Fibroblast of upper back skin (primary cell): ENCODE measurements around the gene GRM5.
"Not testable (repeated sequence)": the region's sequence is repeated elsewhere in the genome, so short reads cannot be mapped to it uniquely, and the experiment has no call there.

Experiments
- DNase-seq: peaks from one replicate; pipeline ENCODE4 v3.0.0-alpha.2; 2013

The GRM5 gene

DNA sequence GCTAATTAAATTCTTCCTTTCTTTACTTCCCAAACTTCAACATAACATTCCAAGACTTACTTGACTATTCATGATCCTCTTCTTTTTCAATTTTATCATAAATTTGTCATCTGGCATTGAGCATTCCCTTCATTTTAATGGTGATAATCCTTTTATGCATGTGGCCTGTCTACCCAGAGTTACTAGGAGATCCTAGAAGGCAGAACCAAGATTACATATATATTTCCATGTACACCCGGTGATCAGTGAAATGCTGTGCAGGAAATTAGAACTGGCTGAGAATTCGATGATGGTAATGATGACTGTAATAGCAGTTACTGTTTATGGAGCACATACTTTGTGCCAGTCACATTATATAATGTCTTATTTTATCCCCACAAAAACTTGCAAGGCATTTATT, 104.2 kb downstream of the GRM5 start:
- not testable (repeated sequence) for DNase-seq

DNA sequence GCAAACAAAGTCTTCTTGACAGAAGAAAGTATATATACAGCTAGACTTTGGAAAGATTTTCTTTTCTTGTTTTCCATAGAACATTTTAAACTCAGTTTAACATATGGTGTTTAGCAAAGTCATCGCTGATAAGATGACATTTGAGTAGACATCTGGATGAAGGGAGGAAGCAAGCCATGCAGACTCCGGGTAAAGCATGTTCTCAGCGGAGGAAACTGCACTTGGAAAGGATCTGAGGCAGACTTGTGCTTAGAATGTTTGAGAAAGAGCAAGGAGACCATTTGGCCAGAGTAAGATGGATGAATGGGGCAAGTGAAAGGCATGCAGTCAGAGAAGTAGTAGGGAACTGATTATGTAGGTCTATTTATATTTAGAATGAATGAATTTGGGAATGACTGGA, 105.9 kb downstream of the GRM5 start:
- not testable (repeated sequence) for DNase-seq

DNA sequence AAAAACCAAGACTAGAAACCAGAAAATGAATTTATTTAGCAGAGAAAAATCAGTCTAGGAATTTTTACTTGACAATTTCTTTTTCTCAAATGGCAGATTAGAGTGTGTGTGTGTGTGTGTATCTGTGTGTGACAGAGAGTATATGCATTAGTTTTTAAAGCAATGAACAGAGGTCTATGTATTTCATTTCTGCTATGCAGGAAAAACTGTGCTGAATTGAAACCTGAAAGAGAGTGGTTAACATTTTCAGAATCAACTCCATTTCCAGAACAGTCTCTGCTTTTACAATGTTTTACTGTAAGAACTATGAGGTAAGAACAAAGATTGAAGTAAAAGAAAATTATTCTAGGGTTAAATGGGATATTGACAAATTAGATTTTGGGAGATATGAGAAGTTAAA, 114.8 kb downstream of the GRM5 start:
- DNase-seq: no peak

DNA sequence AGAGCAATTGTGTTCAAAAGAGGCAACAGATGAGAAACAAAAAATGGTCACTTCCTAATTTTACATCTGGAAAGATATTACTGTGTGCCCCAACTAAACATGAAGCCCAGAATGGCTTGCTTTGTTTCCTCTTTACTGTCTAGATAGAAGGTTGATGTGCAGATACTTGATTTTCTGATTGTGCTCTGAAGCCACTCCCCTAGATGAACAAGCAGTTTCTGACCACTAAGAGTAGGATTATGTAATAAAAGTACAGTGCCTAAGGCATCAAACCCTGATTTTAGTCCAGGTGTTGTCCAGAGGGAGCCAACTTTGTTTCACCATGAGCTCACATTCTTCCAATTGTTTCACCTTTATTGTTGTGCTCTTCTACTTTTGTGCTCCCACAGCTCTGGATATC, 116.9 kb downstream of the GRM5 start:
- not testable (repeated sequence) for DNase-seq

DNA sequence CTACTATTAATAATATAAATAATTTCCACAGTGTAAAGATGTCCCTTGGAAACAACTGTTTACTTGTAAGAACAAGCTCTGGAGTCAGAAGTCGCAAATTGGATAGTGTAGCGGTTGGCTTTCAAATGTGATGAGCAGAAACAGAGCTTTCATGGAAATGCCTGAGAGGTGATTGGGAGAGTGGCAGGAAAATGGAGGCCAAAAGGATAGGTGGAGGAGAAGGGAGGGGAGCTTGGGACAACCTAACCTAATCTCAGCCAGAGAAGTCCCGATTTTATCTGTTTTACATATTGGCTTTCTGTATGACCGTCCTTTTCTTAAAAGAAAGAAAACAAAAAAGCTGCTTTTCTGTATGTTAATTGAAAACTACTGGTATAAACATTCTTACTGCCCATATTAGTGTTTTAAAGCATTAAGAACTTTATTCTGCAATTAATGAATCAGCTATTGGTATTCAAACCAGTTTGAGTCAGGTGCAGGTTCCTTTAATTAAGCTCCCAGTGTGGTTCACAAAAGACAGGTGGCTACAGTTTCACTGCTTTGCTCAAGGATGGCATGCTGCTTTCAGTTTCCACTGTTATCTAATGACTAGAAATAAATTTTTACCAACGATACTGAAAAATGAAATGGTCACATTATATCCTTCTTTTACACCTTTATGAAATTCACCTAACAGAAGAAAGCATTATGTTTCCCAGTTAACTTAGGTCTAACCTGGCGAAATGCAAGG, 117.8 kb downstream of the GRM5 start:
- not testable (repeated sequence) for DNase-seq

DNA sequence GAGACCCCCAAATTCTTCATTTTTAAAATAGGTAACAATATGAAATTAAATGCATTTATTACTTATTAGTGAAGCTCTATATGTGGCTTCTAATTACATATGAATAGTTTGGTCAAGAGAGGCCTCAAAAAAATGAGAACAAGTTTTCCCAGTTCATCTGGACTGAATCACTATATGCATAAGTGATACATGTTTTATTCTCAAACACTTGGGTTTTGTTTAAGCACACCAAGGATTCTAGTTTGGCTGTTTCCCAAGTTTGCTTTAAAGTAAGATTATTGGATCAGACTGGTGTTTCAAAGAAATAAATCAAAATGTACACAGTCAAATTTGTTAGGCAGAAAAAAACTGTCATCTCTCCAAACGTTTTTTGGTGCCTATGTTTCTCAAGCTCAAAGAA, 136.1 kb downstream of the GRM5 start:
- DNase-seq: peak; percentile 74

DNA sequence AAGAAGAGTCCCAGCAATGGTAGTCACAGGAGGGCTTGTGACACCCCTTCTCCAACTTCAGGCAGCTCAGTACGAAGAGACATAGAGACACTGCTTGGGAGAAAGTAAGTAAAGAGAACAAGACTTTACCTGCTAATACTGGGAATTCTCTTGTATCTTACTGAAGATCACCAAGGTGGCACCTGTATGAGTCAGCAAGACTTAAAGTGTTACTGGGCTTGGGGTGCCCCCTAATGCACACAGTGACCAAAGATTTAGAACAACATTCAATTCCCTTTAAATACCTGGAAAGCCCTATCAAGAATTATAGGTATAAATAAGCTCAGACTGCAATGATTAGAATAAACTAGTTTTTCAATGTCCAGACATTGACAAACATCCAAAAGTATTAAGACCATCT, 148.7 kb downstream of the GRM5 start:
- DNase-seq: not testable (repeated sequence)

DNA sequence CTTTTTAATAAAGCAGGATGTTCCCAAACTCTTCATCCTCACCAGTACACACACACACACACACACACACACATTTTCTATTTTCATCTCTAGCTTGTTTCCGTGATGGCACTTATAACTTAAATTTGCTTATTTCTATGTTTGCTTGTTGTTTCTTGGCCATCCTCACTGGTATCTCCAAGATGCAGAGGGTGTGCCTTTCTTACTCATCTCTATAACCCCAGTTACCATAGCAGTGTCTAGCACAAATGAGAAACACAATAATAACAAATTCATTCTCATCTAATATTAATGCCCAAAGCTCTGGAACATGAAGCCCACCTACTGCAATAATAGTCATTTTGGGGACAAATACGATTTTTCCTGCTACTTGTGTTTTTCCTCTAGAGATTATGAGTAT, 156.3 kb downstream of the GRM5 start:
- DNase-seq: no peak

DNA sequence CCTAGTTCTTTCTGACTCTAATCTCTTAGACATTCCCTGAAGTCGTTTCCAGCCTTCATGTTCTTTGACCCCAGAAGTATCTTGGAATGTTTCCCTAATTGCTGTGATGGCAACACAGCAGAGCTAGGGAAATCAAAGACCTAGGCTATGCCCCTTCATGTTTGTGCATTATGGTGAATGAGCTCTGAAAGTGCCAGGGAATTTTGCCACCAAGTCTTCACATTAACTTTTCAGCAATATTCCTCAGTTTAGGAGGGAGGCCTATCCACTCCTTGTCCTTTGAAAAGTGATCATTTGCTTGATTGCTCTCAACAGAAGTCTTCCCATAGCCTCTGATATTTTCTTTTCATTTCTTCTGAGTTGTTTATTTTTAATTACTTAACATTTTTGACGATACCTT, 164.3 kb downstream of the GRM5 start:
- DNase-seq: not testable (repeated sequence)

DNA sequence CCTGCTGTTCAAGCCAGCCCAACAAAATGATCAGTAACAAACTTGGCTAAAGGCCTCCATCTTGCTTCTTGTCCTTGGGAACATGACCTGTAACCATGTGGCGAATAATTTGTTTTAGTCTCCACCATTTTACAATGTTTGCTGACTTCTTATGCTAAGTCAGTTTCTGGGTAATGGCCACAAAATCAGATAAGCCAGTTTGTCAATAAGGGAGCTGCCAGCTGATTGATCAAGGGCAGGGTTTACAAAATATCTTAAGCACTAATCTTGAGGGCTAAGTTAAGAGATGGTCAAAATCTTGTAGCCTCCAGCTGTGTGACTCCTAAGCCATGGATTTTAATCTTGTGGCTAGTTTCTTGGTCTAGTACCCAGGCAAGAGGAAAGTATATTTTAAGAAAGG, 176.9 kb downstream of the GRM5 start:
- not testable (repeated sequence) for DNase-seq

DNA sequence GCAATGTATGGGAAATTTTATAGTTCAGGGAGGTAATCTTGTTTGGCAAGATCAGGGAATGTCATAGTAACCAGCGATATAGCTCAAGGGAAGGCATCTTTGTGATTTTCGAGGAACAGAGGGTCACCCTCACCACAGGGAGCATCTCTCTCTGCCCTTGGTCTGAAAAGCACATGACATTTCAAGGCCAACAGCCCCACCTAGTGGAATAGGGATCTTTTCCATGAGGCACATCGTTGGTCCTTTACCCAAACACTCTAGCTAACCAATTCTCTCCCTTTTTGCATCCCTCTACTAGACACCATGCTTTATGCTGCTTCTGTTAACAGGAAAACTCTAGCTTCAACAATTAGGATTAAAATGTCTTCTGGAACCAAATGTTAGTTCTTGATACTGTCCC, 179.0 kb downstream of the GRM5 start:
- DNase-seq: peak; percentile 48

DNA sequence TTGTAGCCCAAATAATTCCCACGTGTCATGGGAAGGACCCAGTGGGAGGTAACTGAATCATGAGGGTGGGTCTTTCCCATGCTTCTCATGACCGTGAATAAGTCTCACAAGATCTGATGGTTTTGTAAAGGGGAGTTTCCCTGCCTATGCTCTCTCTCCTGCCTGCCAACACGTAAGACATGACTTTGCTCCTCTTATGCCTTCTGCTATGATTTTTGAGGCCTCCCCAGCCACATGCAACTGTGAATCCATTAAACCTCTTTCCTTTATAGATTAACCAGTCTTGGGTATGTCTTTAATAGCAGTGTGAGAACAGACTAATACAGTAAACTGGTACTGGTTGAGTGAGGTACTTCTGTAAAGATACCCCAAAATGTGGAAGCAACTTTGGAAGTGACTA, 183.0 kb downstream of the GRM5 start:
- DNase-seq: not testable (repeated sequence)

DNA sequence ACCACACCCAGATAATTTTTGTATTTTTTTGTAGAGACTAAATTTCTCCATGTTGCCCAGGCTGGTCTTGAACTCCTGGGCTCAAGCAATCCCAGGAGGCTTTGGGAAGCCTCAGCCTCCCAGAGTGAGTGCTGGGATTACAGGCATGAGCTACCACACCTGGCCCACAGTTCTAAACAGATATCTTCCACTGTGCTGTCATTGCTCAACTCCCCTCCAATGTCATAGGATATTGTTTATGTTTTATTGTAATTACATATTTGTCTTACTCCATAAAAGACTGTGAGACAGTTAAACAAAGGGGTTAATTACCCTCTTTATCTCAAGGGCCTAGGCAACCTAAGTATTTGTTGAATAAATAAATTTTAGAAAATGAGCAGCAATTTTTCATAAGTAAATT, 204.2 kb downstream of the GRM5 start:
- DNase-seq: no peak

DNA sequence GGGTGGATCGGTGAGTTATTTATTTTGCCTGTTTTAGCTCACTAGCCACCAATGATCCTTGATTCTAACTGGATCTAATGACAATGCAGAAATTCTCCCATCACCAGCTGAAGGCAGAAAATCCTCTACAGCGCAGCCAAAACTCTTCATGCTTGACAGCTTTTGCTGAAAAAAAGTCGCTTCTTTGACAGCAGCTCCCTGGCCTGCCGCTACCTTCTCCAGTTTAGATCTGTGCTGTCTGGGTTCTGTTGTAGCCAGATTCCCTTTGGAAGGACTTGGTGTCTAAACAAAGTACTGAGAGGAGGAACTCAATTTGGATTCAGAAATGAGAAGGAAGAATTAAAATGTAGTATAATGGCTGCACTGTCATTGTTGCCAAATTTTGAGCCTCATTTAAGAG, 205.4 kb downstream of the GRM5 start:
- not testable (repeated sequence) for DNase-seq

DNA sequence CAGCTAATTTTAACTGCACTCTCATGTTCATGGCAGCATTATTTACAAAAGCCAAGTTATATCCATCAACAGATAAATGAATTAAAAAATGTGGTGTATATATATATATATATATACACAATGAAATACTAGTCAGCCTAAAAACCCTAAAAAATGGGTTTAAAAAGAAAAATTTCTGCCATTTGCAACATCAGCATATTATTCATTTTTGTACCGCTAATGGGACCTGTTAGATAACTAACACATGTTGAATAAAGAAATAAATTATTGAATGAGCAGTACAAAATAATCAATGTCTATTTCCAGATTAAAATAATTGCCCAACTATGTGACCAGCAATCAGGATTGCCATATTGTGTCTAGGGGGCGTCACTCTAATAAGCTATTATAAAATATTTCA, 211.8 kb downstream of the GRM5 start:
- DNase-seq: not testable (repeated sequence)

DNA sequence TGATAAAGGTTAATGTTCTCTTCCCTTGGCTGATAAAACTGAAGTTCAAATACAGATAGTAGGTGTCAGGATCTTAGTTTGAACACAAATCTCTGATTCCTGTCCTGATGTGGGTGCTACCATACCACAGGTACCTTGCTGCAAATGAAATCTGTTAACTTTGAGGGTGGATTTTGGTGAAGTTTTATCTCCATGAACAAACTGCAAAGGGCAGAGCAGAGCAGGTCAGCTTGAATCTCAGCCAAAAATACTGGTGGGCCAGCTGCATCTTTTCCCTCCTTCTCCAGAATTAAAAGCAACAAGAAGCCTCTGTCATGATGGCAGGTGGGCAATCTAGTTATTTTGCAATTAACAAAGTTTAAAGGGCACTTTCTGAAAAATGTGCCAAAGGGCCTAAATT, 214.2 kb downstream of the GRM5 start:
- DNase-seq: not testable (repeated sequence)

DNA sequence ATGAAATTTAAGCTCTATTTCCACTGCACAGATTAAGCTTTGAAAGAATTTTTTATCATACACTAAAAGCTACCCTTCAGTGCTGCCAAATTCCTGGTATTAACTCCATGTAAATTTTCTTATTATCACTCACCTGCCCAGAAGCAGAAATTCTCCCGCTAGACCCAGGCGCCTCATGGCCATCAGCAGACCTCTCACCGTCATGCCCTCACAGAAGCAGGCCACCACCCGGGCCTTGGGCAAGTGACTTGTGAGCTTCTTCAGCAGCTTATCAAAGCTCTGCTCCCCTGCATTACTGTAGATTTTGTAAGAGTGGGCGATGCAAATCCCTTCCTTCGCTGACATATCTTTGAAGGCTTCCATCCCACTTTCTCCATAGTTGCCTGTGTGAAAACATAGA, 216.0 kb downstream of the GRM5 start:
- not testable (repeated sequence) for DNase-seq

DNA sequence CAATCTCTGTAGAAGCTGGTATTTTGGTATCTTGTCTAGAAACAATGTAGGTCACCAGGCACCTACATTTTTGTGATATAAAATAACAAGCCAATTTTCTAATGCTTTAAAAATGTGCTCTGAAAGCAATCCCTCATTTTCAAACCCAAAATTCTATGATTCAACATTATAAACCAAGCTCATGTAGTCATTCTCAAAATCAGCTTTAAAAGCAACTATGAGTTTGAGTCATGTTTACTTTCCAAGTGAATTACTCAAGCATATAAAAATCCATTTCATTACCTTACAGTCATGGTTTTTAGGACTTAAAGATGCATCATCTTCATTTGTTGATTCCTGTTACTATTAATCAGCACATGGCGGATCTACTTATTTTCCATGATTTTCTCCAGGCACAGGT, 216.4 kb downstream of the GRM5 start:
- peak; percentile 64 for DNase-seq

DNA sequence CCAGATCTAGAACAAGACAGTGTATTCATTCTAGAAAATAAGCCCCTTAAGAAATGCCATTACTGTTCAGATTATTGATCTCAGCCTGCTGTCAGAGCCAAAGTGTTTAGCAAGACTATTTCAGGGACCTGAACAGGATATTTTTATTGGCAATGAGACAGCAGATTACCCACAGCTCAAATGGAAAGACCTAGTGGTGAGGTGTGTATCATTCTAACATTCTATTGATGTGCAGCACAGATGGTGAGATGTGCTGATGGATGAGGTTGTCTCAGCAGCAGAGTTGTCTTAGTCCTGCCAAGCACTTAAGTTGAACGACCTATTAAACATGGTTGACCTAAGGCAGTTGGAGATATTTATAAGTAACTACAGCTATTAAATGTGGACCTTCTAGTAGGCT, 219.5 kb downstream of the GRM5 start:
- not testable (repeated sequence) for DNase-seq

DNA sequence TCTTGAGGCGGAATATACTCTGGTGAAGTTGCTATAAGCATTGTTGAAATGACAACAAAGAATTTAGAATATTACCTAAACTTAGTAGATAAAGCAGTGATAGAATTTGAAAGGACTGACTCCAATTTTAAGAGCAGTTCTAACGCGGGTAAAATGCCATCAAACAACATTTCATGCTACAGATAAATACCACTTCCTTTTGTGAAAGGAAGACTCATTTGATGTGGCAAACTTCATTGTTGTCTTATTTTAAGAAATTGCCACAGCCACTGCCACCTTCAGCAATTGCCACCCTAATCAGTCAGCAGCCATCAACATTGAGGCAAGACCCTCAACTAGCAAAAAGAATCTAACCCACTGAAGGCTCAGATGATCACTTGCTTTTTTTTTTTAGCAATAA, 220.8 kb downstream of the GRM5 start:
- not testable (repeated sequence) for DNase-seq

DNA sequence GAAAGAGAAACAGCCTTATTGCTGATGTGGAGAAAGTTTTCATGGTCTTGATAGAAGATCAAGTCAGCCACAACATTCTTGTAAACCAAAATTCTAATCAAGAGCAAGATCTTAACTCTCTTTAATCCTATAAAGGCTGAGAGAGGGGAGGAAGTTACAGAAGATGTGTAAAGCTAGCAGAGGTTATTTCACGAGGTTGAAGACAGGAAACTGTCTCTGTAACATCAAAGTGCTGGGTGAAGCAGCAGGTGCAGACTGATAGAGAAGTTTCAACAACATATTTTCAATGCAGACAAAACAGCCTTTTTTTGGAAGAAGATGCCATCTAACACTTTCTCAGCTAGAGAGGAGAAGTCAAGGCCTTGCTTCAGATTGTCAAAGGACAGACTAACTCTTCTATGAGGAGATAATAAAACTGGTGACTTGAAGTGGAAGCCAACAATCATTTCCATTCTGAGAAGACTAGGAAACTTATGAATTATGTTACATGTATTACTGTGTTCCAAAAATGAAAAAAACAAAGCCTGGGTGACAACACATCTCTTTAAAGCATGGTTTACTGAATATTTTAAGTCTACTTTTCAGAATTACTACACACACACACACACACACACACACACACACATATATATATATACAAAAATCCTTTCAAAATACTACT, 221.9 kb downstream of the GRM5 start:
- not testable (repeated sequence) for DNase-seq

DNA sequence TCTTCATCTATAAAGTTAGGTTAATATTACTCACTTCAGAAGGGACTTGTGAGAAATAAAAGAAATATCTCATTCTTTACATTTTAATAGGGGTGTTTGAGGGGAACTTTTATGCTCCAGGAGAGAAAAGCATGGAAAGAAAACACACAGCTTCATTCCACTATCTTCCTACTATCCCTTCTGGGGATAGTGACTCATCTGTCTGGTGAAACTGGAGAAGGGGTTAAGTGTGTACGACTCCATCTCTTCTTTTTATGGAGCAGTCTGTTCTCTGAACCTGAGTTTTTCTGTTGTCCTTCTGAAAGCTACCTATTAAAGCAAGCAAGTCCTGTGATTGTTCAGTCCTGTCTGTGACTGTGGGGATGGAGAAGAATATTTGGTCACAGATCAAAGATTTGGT, 227.6 kb downstream of the GRM5 start:
- peak; percentile 72 for DNase-seq

DNA sequence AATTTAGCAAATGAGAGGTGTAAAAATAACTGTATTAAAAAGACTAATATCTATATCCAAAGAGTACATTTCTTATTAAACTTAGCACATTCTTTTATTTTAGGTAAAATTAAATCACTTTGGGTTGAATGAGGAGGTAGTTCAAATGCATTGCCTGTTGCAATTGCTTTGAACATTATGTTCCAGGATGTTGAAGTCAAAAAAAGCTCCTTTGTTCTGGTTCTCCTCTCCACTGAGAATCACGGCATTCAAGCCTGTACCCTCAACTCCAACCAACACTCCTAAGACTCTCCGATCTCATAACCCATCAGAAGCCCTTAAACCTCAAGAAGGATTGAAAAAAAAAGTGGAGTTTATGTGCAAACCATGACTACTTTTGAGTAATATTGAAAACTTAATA, 230.1 kb downstream of the GRM5 start:
- DNase-seq: not testable (repeated sequence)

DNA sequence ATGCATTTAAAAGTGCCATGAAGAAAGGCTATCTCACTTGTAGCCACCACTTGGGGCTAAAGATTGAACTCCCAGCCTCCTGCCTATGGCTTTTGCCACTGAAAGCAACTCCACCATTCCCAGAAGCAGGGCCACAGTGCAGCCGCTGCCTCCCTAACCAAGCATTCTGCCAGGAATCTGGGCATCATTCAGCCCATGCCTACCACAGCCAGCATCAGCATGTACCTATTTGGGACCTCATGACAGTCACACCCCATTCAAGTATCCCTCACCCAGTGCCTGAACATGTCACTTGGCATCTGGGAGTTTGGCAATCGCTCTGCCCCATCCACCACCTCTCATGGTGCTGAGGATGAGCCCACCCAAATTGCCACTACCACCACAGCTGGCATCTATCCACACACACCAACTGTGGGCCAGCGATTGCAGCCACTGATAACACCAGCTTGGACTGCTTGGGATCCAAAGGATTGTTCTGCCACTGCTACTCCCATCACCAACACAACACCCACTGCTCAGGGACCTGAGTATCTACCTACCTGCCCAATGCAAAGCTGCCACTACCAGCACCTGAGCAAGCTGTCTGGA, 234.4 kb downstream of the GRM5 start:
- DNase-seq: no peak
